Measurements from ENCODE around the gene BCL2L2.

Gene BCL2L2

DNA sequence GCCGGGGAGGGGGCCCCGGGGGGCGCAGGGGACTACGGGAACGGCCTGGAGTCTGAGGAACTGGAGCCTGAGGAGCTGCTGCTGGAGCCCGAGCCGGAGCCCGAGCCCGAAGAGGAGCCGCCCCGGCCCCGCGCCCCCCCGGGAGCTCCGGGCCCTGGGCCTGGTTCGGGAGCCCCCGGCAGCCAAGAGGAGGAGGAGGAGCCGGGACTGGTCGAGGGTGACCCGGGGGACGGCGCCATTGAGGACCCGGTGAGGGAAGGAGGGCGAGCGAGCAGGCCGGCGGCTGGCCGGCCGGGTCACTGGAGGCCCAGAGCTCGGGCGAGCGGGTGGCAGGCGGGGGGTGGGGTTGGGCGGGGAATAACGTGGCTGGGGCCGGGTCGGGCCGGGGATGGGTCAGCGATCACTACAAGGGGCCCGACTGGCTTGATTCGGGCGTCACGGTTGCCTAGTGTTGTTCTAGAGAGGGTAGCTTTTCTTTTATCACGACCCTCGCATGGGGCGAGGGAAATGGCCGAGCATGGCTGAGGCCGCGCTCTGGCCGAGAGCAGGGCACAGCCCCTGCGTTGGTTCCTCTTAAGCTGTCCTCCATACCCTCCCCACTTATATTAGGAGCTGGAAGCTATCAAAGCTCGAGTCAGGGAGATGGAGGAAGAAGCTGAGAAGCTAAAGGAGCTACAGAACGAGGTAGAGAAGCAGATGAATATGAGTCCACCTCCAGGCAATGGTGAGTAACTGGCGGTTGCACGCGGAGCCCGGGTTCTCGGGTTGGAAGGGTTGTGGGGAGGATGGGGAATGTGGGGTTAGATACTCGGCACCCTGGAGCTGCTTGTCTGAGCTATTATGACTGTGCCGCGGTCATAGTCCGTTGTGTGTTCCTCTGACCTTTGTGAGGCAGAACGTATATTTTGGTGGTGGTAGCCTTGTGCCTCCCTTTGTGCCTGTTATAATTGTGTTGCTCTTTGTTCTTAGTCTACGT, 15.2 kb downstream of the BCL2L2 start:
- Histone ChIP-seq H3K27ac (peak overlapping the region; percentile 93), H3K9ac (peak overlapping the region; percentile 96), H2AFZ (peak overlapping the region; percentile 89), H3K27me3 (ENCODE audit: control insufficient read depth, insufficient read depth, low read length) (no peaks in the 10 kb centered on the region), H3K79me2 (peaks cover 7% of the 10 kb centered on the region), H3K4me1 (peaks cover 12% of the 10 kb centered on the region), H3K4me3 (ENCODE audit: low read depth, low read length) (peak overlapping the region; percentile 87), H3K4me2 (ENCODE audit: low read length) (peak overlapping the region; percentile 93), H3K9me3 (ENCODE audit: control insufficient read depth, low read length) (no peaks in the 10 kb centered on the region), H3K36me3 (ENCODE audit: control insufficient read depth, insufficient read depth, low read length) (no peaks in the 10 kb centered on the region)
- TF ChIP-seq, protein P1, sequence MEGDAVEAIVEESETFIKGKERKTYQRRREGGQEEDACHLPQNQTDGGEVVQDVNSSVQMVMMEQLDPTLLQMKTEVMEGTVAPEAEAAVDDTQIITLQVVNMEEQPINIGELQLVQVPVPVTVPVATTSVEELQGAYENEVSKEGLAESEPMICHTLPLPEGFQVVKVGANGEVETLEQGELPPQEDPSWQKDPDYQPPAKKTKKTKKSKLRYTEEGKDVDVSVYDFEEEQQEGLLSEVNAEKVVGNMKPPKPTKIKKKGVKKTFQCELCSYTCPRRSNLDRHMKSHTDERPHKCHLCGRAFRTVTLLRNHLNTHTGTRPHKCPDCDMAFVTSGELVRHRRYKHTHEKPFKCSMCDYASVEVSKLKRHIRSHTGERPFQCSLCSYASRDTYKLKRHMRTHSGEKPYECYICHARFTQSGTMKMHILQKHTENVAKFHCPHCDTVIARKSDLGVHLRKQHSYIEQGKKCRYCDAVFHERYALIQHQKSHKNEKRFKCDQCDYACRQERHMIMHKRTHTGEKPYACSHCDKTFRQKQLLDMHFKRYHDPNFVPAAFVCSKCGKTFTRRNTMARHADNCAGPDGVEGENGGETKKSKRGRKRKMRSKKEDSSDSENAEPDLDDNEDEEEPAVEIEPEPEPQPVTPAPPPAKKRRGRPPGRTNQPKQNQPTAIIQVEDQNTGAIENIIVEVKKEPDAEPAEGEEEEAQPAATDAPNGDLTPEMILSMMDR (IDR thresholded peaks at IDR 0.05), result no peak

DNA sequence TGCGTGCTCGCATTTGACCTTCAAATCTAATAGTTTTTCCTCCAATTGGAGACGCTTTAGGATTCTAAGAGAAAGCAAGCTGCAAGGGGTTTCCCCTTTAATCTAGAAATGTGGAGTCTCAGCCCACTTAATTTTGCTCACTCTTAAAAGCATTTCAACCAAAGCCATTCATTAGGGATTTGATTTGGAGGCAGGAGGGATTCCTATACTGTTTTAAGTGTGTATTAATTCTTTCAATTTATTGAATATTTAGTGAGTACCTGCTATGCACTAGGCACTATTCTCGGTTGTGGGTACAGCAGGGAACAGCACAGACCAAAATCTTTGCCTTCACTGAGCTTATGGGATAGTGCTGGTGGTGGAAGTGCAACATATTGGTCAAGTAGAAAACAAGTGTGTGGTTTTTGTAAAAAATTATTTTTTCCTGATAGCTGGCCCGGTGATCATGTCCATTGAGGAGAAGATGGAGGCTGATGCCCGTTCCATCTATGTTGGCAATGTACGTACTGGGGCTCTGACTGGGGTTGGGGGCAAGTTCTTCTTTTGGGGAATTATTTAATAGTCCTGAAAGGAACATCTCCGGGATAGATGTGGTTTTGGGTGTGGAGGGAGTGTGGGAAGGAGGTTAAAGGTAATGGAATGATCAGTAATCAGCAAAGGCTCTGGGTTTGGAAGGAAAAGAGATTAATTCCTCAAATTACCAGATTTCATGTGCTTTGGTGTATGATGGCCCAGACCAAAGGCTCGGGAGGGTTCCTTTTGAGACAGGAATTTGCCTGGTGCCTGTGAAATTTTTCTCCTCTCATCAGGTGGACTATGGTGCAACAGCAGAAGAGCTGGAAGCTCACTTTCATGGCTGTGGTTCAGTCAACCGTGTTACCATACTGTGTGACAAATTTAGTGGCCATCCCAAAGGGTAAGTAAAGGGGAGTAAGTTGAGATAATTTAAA, 16.2 kb downstream of the BCL2L2 start:
- peaks cover 12% of the 10 kb centered on the region for H3K4me1 ChIP-seq
- peak overlapping the region; percentile 87 for H3K4me3 ChIP-seq (ENCODE audit: low read depth, low read length)
- H3K79me2 ChIP-seq, result peaks cover 7% of the 10 kb centered on the region
- no peaks in the 10 kb centered on the region for H3K36me3 ChIP-seq (ENCODE audit: control insufficient read depth, insufficient read depth, low read length)
- TF ChIP-seq, protein P1 (IDR thresholded peaks at IDR 0.05), result no peak
- H2AFZ ChIP-seq, result no peak overlapping the region
- H3K27ac ChIP-seq, result peak overlapping the region; percentile 93
- H3K4me2 ChIP-seq (ENCODE audit: low read length), result peak overlapping the region; percentile 93
- H3K27me3 ChIP-seq (ENCODE audit: control insufficient read depth, insufficient read depth, low read length), result no peaks in the 10 kb centered on the region
- no peak overlapping the region for H3K9ac ChIP-seq
- H3K9me3 ChIP-seq (ENCODE audit: control insufficient read depth, low read length), result no peaks in the 10 kb centered on the region

DNA sequence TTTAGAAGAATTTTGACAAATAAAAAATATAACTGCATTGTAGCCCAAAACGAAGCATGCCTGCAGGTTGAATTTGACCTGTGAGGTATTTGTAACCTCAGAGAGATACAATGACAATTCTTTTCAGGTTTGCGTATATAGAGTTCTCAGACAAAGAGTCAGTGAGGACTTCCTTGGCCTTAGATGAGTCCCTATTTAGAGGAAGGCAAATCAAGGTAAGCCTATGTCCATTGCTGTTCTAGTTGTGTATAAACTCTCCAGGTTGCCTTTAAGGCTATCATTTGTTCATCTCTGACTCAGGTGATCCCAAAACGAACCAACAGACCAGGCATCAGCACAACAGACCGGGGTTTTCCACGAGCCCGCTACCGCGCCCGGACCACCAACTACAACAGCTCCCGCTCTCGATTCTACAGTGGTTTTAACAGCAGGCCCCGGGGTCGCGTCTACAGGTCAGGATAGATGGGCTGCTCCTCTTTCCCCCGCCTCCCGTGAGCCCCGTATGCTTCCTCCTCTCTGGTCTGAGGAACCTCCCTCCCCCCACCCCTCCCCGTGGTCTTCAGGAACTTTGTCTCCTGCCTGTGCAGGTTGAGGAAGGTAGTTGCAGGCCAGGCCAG, 17.3 kb downstream of the BCL2L2 start:
- Histone ChIP-seq H3K4me2 (ENCODE audit: low read length) (no peak overlapping the region), H3K4me1 (peaks cover 12% of the 10 kb centered on the region), H2AFZ (no peak overlapping the region), H3K9me3 (ENCODE audit: control insufficient read depth, low read length) (no peaks in the 10 kb centered on the region), H3K79me2 (peaks cover 7% of the 10 kb centered on the region), H3K36me3 (ENCODE audit: control insufficient read depth, insufficient read depth, low read length) (no peaks in the 10 kb centered on the region), H3K27ac (no peak overlapping the region), H3K27me3 (ENCODE audit: control insufficient read depth, insufficient read depth, low read length) (no peaks in the 10 kb centered on the region), H3K4me3 (ENCODE audit: low read depth, low read length) (no peak overlapping the region), H3K9ac (no peak overlapping the region)
- TF ChIP-seq, protein P1 (IDR thresholded peaks at IDR 0.05), result no peak

DNA sequence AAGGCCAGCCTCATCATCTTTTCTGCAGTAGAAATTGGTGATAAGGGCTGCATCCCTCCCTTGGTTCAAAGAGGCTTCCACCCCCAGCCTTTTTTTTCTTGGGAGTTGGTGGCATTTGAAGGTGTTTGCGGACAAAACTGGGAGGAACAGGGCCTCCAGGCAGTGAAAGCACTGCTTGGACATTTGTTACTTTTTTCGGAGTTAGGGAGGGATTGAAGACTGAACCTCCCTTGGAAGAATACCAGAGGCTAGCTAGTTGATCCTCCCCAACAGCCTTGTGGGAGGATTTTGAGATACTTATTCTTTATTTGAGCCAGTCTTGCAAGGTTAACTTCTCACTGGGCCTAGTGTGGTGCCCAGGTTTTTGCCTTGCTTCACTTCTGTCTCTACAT, 17.8 kb downstream of the BCL2L2 start:
- Histone ChIP-seq H3K9ac (no peak overlapping the region), H3K4me3 (ENCODE audit: low read depth, low read length) (no peak overlapping the region), H3K36me3 (ENCODE audit: control insufficient read depth, insufficient read depth, low read length) (no peaks in the 10 kb centered on the region), H3K79me2 (peaks cover 7% of the 10 kb centered on the region), H3K27ac (no peak overlapping the region), H3K27me3 (ENCODE audit: control insufficient read depth, insufficient read depth, low read length) (no peaks in the 10 kb centered on the region), H3K4me1 (peaks cover 12% of the 10 kb centered on the region), H3K9me3 (ENCODE audit: control insufficient read depth, low read length) (no peaks in the 10 kb centered on the region), H3K4me2 (ENCODE audit: low read length) (no peak overlapping the region), H2AFZ (no peak overlapping the region)
- TF ChIP-seq, protein P1 (IDR thresholded peaks at IDR 0.05), result no peak

Measured in parathyroid adenoma (tissue), 2 donors.